H1 (cell line): ENCODE data around the gene CACNA1C. TPM values are rescaled to one million over a fixed set of nuclear protein-coding genes. Genes with fewer than 3 reads are reported as not detected.

ENCODE experiments used
- CTCF ChIA-PET: fragments of 300-600 bp; sonication (Branson Sonifier 250); formaldehyde crosslinking; loops from one replicate; lab custom pipeline; 2021; ENCODE audit not compliant: partially characterized antibody; lab: Charles Lee
- POLR2A ChIA-PET: fragments of 300-600 bp; sonication (Branson Sonifier 250); formaldehyde crosslinking; loops from one replicate; lab custom pipeline; 2021; ENCODE audit warnings: inconsistent platforms; ENCODE audit not compliant: partially characterized antibody; lab: Charles Lee
- DNase-seq, 2 experiments: peaks; one replicate each; pipeline versions ENCODE4 v3.0.0 to v3.0.0-alpha.2; 2010 to 2022; ENCODE audit warnings: low spot score in 2 of 2, low read depth in 1 of 2, mixed read lengths in 1 of 2
- FAIRE-seq: peaks from 2 replicates; lab custom pipeline; 2011; peaks lifted over from hg19 to GRCh38; lab: Jason Lieb, UNC
- H2AFZ ChIP-seq: 2 replicates; pipeline ENCODE4 v1.8.1; 2012; ENCODE audit warnings: low read length, inconsistent platforms
- H2AK5ac ChIP-seq: 2 replicates; pipeline ENCODE4 v1.6.1; 2013; ENCODE audit warnings: low read depth, low read length
- H2BK120ac ChIP-seq: replicated peaks from 2 replicates; pipeline ENCODE3; 2013; ENCODE audit warnings: low read depth, low read length, inconsistent platforms
- H2BK12ac ChIP-seq: 2 replicates; pipeline ENCODE4 v1.6.1; 2013; ENCODE audit warnings: low read depth, low read length
- H2BK15ac ChIP-seq: 2 replicates; pipeline ENCODE4 v1.6.1; 2013; ENCODE audit warnings: low read length
- H2BK20ac ChIP-seq: 2 replicates; pipeline ENCODE4 v1.6.1; 2013; ENCODE audit warnings: low read length
- H2BK5ac ChIP-seq: 2 replicates; pipeline ENCODE4 v1.6.1; 2013; ENCODE audit warnings: low read depth, low read length
- H3K14ac ChIP-seq: 2 replicates; pipeline ENCODE4 v1.6.1; 2013; ENCODE audit warnings: inconsistent platforms; ENCODE audit not compliant: insufficient read length
- H3K18ac ChIP-seq: 2 replicates; pipeline ENCODE4 v1.6.1; 2013; ENCODE audit warnings: low read length; ENCODE audit errors: extremely low read depth
- H3K23ac ChIP-seq: 2 replicates; pipeline ENCODE4 v1.6.1; 2013; ENCODE audit warnings: inconsistent platforms; ENCODE audit not compliant: insufficient read length
- H3K23me2 ChIP-seq: 2 replicates; pipeline ENCODE4 v1.6.1; 2013; ENCODE audit warnings: low read depth, low read length
- H3K27ac ChIP-seq: 2 replicates; pipeline ENCODE4 v1.6.1; 2011; ENCODE audit warnings: low read depth, low read length, inconsistent platforms
- H3K27me3 ChIP-seq, 4 experiments: replicated peaks in 1 of 4; 1 replicate in 1 of 4; 2 replicates in 3 of 4; pipeline versions ENCODE4 v1.6.1 to v1.8.1; 2011 to 2013; ENCODE audit warnings: low read length in 3 of 4, mild to moderate bottlenecking in 3 of 4, inconsistent platforms in 2 of 4, mixed read lengths in 2 of 4, moderate library complexity in 1 of 4; ENCODE audit not compliant: control insufficient read depth in 3 of 4, insufficient read depth in 3 of 4; ENCODE audit errors: extremely low read depth in 1 of 4
- H3K36me3 ChIP-seq, 4 experiments: 2 replicates each; pipeline versions ENCODE4 v1.6.1 to v1.8.1; 2011 to 2013; ENCODE audit warnings: mild to moderate bottlenecking in 4 of 4, low read length in 3 of 4, moderate library complexity in 2 of 4, control low read depth in 1 of 4, inconsistent platforms in 1 of 4; ENCODE audit not compliant: insufficient read depth in 4 of 4, control insufficient read depth in 2 of 4
- H3K4ac ChIP-seq: replicated peaks from 2 replicates; pipeline ENCODE3; 2013; ENCODE audit warnings: low read length, low read depth, mixed read lengths, inconsistent platforms; ENCODE audit not compliant: insufficient read length
- H3K4me1 ChIP-seq, 4 experiments: replicated peaks in 1 of 4; 1 replicate in 1 of 4; 2 replicates in 3 of 4; pipeline versions ENCODE4 v1.6.1 to v1.8.1; 2011 to 2013; ENCODE audit warnings: low read length in 3 of 4, inconsistent platforms in 2 of 4, mixed read lengths in 1 of 4; ENCODE audit not compliant: insufficient read depth in 4 of 4, control insufficient read depth in 3 of 4
- H3K4me2 ChIP-seq, 2 experiments: 2 replicates each; pipeline versions ENCODE4 v1.6.1 to v1.8.1; 2011 to 2013; ENCODE audit warnings: low read depth in 2 of 2, low read length in 2 of 2, control low read depth in 1 of 2, inconsistent platforms in 1 of 2, mild to moderate bottlenecking in 1 of 2; ENCODE audit not compliant: insufficient read depth in 1 of 2
- H3K4me3 ChIP-seq, 4 experiments: fragments of 200-600, 300-600 bp in 1 of 4; sonication (generic), shearing (Covaris generic), sonication (Bioruptor Twin) in 1 of 4; 2 replicates each; pipeline versions ENCODE4 v1.5.1 to v1.8.1; 2011 to 2016; ENCODE audit warnings: low read length in 4 of 4, low read depth in 3 of 4, control low read depth in 2 of 4, inconsistent platforms in 2 of 4, mild to moderate bottlenecking in 2 of 4, mixed read lengths in 1 of 4, moderate library complexity in 1 of 4; ENCODE audit not compliant: insufficient read depth in 2 of 4; ENCODE audit errors: extremely low read depth in 1 of 4
- H3K56ac ChIP-seq: replicated peaks from 2 replicates; pipeline ENCODE3; 2013; ENCODE audit warnings: low read depth, mild to moderate bottlenecking, mixed read lengths, low read length, inconsistent platforms; ENCODE audit not compliant: insufficient read length
- H3K79me1 ChIP-seq: 2 replicates; pipeline ENCODE4 v1.6.1; 2013; ENCODE audit warnings: low read depth, low read length, control low read depth
- H3K79me2 ChIP-seq, 2 experiments: 2 replicates each; pipeline versions ENCODE4 v1.6.1 to v1.8.1; 2012 to 2013; ENCODE audit warnings: low read length in 2 of 2, mild to moderate bottlenecking in 2 of 2, inconsistent platforms in 1 of 2; ENCODE audit not compliant: insufficient read depth in 2 of 2, control insufficient read depth in 1 of 2
- H3K9ac ChIP-seq, 4 experiments: replicated peaks in 1 of 4; 1 replicate in 1 of 4; 2 replicates in 3 of 4; pipeline versions ENCODE4 v1.6.1 to v1.8.1; 2011 to 2013; ENCODE audit warnings: low read depth in 3 of 4, low read length in 3 of 4, control low read depth in 2 of 4, mild to moderate bottlenecking in 2 of 4, moderate library complexity in 2 of 4, inconsistent platforms in 1 of 4; ENCODE audit errors: extremely low read depth in 1 of 4
- H3K9me3 ChIP-seq, 2 experiments: 2 replicates each; pipeline versions ENCODE4 v1.6.1 to v1.8.1; 2012 to 2013; ENCODE audit warnings: mild to moderate bottlenecking in 2 of 2, moderate library complexity in 2 of 2, control low read depth in 1 of 2, inconsistent platforms in 1 of 2, low read depth in 1 of 2, low read length in 1 of 2, mixed read lengths in 1 of 2; ENCODE audit not compliant: insufficient read depth in 2 of 2
- H4K20me1 ChIP-seq, 2 experiments: replicated peaks in 1 of 2; 2 replicates each; pipeline versions ENCODE3 to v1.8.1; 2011 to 2013; ENCODE audit warnings: inconsistent platforms in 2 of 2, low read length in 2 of 2, mild to moderate bottlenecking in 1 of 2; ENCODE audit not compliant: insufficient read depth in 2 of 2, control insufficient read depth in 1 of 2
- H4K5ac ChIP-seq: 2 replicates; pipeline ENCODE4 v1.6.1; 2013; ENCODE audit warnings: low read length, low read depth, mixed read lengths, inconsistent platforms; ENCODE audit not compliant: insufficient read length
- H4K8ac ChIP-seq: 2 replicates; pipeline ENCODE4 v1.8.0; 2013; ENCODE audit warnings: mild to moderate bottlenecking, moderate library complexity, low read length, inconsistent platforms; ENCODE audit not compliant: insufficient read depth; ENCODE audit errors: extremely low read depth
- H4K91ac ChIP-seq: replicated peaks from 2 replicates; pipeline ENCODE3; 2013; ENCODE audit warnings: low read length, mixed read lengths, inconsistent platforms; ENCODE audit not compliant: insufficient read length
- ATF3 ChIP-seq: IDR thresholded peaks from 2 replicates; pipeline ENCODE4 v1.6.1; 2011; ENCODE audit warnings: low read depth, mild to moderate bottlenecking, low read length; ENCODE audit not compliant: insufficient read depth
- BRCA1 ChIP-seq: IDR thresholded peaks from 2 replicates; pipeline ENCODE4 v1.6.1; 2012; ENCODE audit warnings: low read depth, low read length, improper control_type of control experiment
- CTCF ChIP-seq, 3 experiments: IDR thresholded peaks; 1 replicate in 2 of 3; 2 replicates in 1 of 3; pipeline versions ENCODE4 v1.5.1 to v1.6.1; 2011; ENCODE audit warnings: low read length in 3 of 3, mild to moderate bottlenecking in 3 of 3, inconsistent platforms in 2 of 3, low read depth in 1 of 3, moderate library complexity in 1 of 3; ENCODE audit not compliant: insufficient read depth in 1 of 3; ENCODE audit errors: control extremely low read depth in 1 of 3
- EGR1 ChIP-seq: IDR thresholded peaks from 2 replicates; pipeline ENCODE4 v1.6.1; 2011; ENCODE audit warnings: low read depth, low read length, borderline replicate concordance
- HDAC6 ChIP-seq: IDR thresholded peaks from one replicate; pipeline ENCODE4 v1.7.1; 2012; ENCODE audit warnings: low read depth, mild to moderate bottlenecking, inconsistent platforms, low read length, moderate library complexity
- JUN ChIP-seq: IDR thresholded peaks from 2 replicates; pipeline ENCODE4 v1.6.1; 2011; ENCODE audit warnings: low read depth, mild to moderate bottlenecking, improper control_type of control experiment, low read length
- RAD21 ChIP-seq, 2 experiments: IDR thresholded peaks in 1 of 2; conservative IDR thresholded peaks in 1 of 2; 2 replicates each; pipeline ENCODE4 v1.6.1; 2011; ENCODE audit warnings: low read depth in 2 of 2, low read length in 2 of 2, improper control_type of control experiment in 1 of 2, inconsistent platforms in 1 of 2, mild to moderate bottlenecking in 1 of 2, moderate library complexity in 1 of 2
- SP2 ChIP-seq: IDR thresholded peaks from 2 replicates; pipeline ENCODE4 v1.6.1; 2012; ENCODE audit warnings: mild to moderate bottlenecking, low read length, inconsistent platforms
- SP4 ChIP-seq: IDR thresholded peaks from 2 replicates; pipeline ENCODE4 v1.6.1; 2012; ENCODE audit warnings: low read length, inconsistent platforms
- SUZ12 ChIP-seq: fragments of 200-600 bp; sonication (generic); IDR thresholded peaks from 2 replicates; pipeline ENCODE4 v1.6.1; 2012; ENCODE audit warnings: mild to moderate bottlenecking, inconsistent platforms, low read length, moderate library complexity, mixed read lengths
- TEAD4 ChIP-seq: IDR thresholded peaks from 2 replicates; pipeline ENCODE4 v1.6.1; 2012; ENCODE audit warnings: low read depth, low read length, inconsistent platforms, mixed read lengths
- YY1 ChIP-seq: IDR thresholded peaks from 2 replicates; pipeline ENCODE4 v1.6.1; 2011; ENCODE audit warnings: low read depth, mild to moderate bottlenecking, low read length
- WGBS, 2 experiments: shearing (Covaris generic) in 1 of 2; methylation state at CpG; one replicate each; pipeline versions ENCODE4 v1.1.6 to v1.1.7; 2013 to 2015; ENCODE audit warnings: low lambda C conversion rate in 2 of 2, mixed read lengths in 2 of 2, inconsistent platforms in 1 of 2, low coverage in 1 of 2, missing lambda C conversion rate in 1 of 2; ENCODE audit not compliant: insufficient replicate concordance in 2 of 2, insufficient coverage in 1 of 2, insufficient read length in 1 of 2; ENCODE audit errors: extremely low coverage in 1 of 2, missing lambda C conversion rate in 1 of 2; 5-methylcytosine and 5-hydroxymethylcytosine counted together
- polyA plus RNA-seq, 7 experiments: library from polyadenylated mRNA; depleted of rRNA in 3 of 7; stranded (reverse) in 5 of 7; unstranded in 2 of 7; fragments of >200 nt in 5 of 7; fragments of 200-250 nt in 2 of 7; gene quantifications; 1 replicate in 5 of 7; 2 replicates in 1 of 7; 4 replicates in 1 of 7; pipeline versions ENCODE4 v1.2.1 to v1.2.3, GENCODE V29; 2011 to 2013; ENCODE audit warnings: missing spikeins in 2 of 7, mixed read lengths in 2 of 7
- total RNA-seq: library from RNA; stranded (reverse); fragmentation: NEBNext Ultra II Directional; extraction: Animal tissue kit (Norgen Biotek cat#: 25700); gene quantifications from 2 replicates; pipeline ENCODE4 v1.2.1, GENCODE V29; 2021

Gene CACNA1C
- total and polyA plus RNA-seq, 2 of the 8 experiments (the other 6 are each of a cell fraction or from before 2014, with no cell fraction given): 1.3 TPM

GRCh38 chr12:2366711-2367110 is 313.9 kb downstream of the CACNA1C start:
- CTCF ChIA-PET: no interaction called here
- no peaks in the 10 kb centered on the region for H4K20me1 ChIP-seq
- H2BK12ac ChIP-seq: no peak overlapping the region
- no peak overlapping the region for H2BK15ac ChIP-seq
- H3K23ac ChIP-seq: no peak overlapping the region
- H3K23me2 ChIP-seq: no peaks in the 10 kb centered on the region
- POLR2A ChIA-PET: no interaction called here
- FAIRE-seq (no peak), DNase-seq (no peak)
- no peak overlapping the region for H3K56ac ChIP-seq
- H3K4me1 ChIP-seq: no peaks in the 10 kb centered on the region
- no peaks in the 10 kb centered on the region for H3K36me3 ChIP-seq
- no peaks in the 10 kb centered on the region for H3K79me1 ChIP-seq
- no peak overlapping the region for H3K27ac ChIP-seq
- no peak overlapping the region for H3K4me2 ChIP-seq
- no peak overlapping the region for H3K4ac ChIP-seq
- no peak overlapping the region for H4K5ac ChIP-seq
- H2BK120ac ChIP-seq: no peak overlapping the region
- no peak overlapping the region for H2AK5ac ChIP-seq
- H2BK20ac ChIP-seq: no peak overlapping the region
- no peak overlapping the region for H4K8ac ChIP-seq
- H3K9me3 ChIP-seq: peaks cover 5 to 8% of the 10 kb centered on the region in 2 experiments
- no peak overlapping the region for H2AFZ ChIP-seq
- no peak overlapping the region for H3K18ac ChIP-seq
- H3K14ac ChIP-seq: no peak overlapping the region
- WGBS, 2 experiments: 76% methylated on average over 3 of the region's 3 CpGs; no CpG with 5 or more reads in 1 of the 2 experiments
- H2BK5ac ChIP-seq: no peak overlapping the region
- H4K91ac ChIP-seq: no peak overlapping the region
- no peaks in the 10 kb centered on the region for H3K27me3 ChIP-seq
- no peak overlapping the region for H3K4me3 ChIP-seq
- H3K79me2 ChIP-seq: no peaks in the 10 kb centered on the region
- H3K9ac ChIP-seq: no peak overlapping the region
- TF ChIP-seq CTCF (IDR thresholded peaks at IDR 0.05; ENCODE audit: control extremely low read depth in 1 of 3, insufficient read depth in 1 of 3, low read depth in 1 of 3, low read length in 3 of 3) (no peak), SP4 (no peak), BRCA1 (no peak), HDAC6 (no peak), JUN (no peak), SP2 (no peak), SUZ12 (no peak), ATF3 (no peak), EGR1 (no peak), TEAD4 (no peak), YY1 (no peak), RAD21 (IDR thresholded peaks at IDR 0.05 in 1 of 2, conservative IDR thresholded peaks at IDR 0.05 in 1 of 2; ENCODE audit: low read depth in 2 of 2, low read length in 2 of 2) (no peak)
